HG03039 (cell line): Measurements from ENCODE around the gene SNED1.

Experiments used
- ATAC-seq: cut with Tn5 transposase; IDR thresholded peaks from one replicate; pipeline ENCODE4 v1.9.1; 2021; ENCODE audit warnings: mild to moderate bottlenecking, moderate library complexity; ENCODE audit not compliant: unreplicated experiment

Gene SNED1

GRCh38 chr2:241123816-241124536 is 125.6 kb downstream of the SNED1 start:
- no peak for ATAC-seq

DNA sequence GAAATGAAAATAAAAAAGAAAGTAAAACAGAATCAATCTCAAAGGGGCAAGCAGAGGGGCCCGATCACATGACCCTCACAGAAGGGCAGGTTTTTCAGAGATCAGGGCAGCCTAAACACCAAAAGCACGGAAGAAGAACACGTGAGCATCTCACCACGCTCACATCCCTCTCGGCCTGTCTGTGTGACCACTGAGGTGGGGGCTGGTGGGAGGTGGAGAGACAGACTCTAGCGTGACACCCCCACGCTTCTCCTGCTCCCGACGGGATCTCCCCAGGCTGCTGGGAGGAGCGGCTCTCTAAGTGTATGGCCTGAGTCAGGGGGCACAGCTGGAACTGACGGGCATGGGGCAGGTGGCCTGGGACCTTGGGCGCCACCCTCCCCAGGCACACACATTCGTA is 127.2 kb downstream of the SNED1 start:
- no peak for ATAC-seq

DNA sequence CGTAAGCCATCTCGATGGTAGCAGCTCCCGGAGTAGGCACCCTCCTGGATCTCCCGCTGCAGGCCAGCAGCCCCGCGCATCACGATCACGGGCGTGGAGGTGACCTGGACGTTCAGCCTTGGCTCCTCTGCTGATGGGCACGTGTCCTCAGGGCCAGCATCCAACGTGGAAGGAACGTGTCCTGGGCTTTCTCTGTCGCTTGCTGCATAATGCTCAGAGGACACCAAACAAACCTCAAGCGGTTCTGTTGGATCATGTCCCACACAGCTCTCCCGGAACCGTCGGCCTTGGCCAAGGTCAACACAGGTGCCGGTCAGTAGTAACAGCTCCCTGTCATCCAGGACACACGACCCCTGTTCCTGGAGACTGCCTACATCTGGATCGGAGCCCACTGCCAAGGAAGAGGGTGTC is 127.8 kb downstream of the SNED1 start:
- ATAC-seq, result no peak

- ATAC-seq, result no peak
These were observed 128.4 kb downstream of the SNED1 start for GRCh38 chr2:241126771-241127202.

DNA sequence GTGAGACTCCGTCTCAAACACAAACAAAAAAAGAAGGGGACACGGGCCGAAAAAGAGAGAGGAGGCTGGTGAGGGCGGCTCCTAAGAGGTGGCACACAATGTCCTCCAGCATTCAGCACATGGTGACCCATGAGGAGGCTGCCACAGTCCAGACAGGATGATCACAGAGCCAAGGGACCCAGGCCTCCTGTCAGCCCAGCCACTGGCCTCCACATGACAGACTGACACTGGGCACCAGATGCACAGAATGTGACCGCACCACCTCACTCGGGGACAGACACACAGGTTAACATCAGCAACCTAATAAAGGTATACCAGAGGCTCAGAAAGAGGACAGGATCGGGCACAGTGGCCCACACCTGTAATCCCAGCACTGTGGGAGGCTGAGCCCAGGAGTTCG is 129.8 kb downstream of the SNED1 start:
- no peak for ATAC-seq

DNA sequence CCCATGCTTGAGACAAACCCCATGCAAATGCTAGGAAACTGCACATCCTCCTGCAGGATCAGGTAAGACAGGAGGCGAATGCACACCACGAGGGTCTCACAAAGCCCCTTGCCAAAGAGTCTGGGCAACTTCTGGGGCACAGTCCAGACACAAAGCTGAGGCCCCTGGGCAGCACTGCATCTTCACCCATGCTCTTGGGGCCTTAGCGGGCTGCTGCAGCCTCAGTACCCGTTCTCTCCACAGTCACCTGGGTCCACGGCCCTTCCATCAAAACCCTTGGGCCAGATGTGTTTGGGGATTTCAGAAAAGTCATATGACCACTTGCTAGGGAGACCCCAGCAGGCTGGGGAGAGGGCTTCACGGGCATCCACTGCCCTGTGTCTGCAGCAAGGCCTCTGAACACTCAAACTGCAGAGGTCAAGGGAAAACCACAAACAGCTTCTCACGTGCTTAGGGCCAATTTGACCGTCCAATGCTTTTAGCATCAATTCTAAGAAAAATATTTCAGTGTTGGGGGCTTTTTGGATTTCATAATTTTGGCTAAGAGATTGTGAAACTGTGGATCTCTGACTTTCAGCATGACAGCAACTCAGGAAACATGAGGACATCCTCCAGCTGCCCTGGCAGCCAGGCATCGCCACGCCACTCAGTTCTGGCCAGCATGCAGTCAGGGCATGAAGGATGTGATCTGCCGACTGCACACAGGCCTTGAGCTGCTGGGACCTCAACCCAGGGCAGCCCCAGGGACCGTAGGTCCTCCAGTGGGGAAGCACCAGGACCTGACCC is 130.9 kb downstream of the SNED1 start:
- ATAC-seq, result no peak

DNA sequence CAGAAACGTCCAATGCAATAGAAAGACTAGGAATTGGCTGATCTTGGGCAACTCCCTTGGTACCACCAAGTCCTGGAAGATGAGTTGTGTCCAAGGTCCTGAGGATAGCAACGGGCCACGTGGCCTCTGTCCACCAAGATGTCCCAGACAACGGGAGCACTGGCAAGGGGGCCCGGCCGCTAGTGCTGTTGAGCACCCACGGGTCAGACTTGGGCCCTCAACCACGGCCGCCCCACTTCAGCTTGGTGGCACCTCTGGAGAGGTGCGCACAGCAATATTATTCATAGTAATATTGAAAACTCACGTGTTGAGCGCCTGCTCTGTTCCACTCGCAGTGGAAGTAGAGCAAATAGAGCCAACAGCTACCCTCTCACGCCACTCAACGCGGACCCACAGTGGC is 131.9 kb downstream of the SNED1 start:
- no peak for ATAC-seq

DNA sequence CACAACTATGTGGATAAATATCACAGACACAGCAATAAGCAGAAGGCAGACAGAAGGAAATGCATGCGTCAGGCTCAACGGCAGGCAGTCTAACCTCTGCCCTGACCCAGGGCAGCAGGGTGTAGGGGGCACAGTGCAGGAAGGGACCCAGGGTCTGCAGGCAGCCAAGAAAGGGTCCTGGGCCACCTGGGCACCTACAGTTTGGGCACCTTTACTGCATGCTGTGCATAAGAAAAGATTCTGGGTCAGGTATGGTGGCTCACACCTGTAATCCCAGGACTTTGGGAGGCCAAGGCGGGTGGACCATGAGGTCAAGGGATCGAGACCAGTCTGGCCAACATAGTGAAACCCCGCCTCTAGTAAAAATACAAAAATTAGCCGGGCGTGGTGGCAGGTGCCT is 133.1 kb downstream of the SNED1 start:
- ATAC-seq, result no peak

GRCh38 chr2:241132538-241133435 is 134.4 kb downstream of the SNED1 start:
- no peak for ATAC-seq

DNA sequence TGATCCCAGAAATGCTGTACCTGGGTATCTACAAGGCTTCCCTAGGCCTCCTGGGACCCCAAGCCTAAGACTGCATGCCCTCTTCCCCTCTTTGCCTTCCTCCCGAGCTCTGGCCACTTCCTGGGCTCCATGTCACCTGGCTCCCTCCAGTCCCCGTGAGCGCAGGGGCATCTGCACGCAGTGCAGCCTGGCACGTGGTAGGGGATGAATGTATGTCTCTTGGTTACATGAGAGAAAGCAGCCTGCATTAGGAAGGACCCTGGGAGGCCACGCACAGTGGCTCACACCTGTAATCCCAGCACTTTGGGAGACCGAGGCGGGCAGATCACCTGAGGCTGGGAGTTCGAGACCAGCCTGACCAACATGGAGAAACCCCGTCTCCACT is 135.0 kb downstream of the SNED1 start:
- no peak for ATAC-seq

- ATAC-seq, result no peak
These were observed 136.3 kb downstream of the SNED1 start for GRCh38 chr2:241134711-241135110.

DNA sequence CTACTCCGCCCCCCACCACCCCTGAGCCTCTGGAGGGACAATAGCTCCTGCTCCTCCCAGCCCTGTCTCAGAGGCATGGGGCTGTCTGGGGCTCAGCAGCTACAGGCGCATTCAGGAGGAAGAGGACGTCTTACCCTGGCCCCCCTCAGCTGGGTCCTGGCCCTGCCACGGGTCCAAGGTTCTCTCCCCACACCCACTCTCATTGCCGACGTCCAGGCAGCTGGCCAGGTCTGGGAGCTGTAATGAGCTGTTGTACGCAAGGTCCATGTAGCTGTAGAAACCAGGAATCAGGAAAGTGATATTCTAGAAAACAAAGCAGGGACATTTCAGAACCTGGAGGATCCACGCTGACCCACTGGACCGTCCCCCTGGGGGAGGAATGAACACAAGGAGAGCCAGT is 137.3 kb downstream of the SNED1 start:
- ATAC-seq, result no peak

GRCh38 chr2:241136191-241136590 is 137.8 kb downstream of the SNED1 start:
- ATAC-seq, result no peak

GRCh38 chr2:241136661-241137260 is 138.3 kb downstream of the SNED1 start:
- ATAC-seq, result no peak

GRCh38 chr2:241137276-241138190 is 139.1 kb downstream of the SNED1 start:
- no peak for ATAC-seq

- no peak for ATAC-seq
These were observed 140.1 kb downstream of the SNED1 start for GRCh38 chr2:241138471-241138870.

DNA sequence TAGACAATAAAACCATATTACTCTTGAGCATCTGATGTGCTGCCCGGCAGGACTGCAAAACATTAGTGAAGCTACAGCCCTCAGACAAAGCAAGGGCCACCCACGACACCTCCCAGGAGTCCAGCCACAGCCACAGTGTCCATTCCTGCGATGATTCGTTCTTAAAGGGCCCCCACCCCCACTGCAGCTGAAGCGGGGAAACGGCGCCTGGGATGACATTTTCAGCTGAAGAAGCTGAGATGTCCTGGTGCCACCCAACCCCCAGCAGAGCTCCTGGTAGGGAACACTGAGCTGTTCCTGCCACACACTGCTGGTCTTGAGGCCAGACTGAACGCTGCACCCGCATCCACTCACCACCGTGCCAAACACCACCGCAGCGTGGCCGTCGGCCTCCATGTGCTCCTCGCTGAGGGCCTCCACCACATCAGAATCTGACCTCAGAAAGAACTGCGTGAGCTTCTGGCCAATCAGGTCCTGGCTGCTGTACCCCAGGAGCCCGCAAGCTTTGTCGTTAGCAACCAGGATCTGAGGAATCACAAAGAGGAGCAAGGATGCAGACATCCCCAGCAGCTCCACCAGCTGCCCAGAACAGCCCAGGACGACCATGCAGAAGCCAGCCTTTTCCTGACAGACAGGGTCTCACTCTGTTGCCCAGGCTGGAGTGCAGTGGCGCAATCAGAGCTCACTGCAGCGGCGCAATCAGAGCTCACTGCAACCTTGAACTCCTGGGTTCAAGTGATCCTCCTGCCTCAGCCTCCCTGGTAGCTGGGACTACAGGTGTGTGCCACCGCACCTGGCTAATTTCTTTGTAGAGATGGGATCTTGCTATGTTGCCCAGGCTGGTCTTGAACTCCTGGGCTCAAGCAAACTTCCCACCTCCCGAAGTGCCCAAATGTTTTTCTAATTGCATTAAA is 141.4 kb downstream of the SNED1 start:
- no peak for ATAC-seq

GRCh38 chr2:241140445-241140840 is 142.0 kb downstream of the SNED1 start:
- ATAC-seq, result no peak

DNA sequence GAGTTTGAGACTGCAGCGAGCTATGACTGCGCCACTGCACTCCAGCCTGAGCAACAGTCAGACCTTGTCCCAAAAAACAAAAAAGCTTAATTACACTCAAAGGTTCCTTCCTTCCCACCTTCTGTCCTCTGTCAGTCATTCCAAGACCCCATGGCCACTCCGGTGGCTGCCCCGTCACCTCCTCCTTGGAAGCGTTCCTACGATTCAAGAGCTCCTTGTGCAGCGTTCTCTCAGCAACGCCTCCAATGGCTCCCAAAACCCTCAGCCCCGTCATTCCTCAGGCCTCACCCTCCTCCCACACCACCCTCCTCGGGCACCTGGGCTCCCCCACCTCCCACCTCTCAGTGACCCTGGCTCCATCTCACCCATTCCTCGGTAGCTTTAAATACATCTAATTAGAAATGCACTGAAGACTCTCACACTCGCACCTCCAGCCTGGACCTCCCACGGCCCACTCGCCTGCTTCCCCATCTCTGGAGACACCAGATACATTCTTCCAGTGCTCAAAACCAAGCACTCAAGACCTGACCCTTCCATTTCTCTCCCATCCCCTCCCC is 142.9 kb downstream of the SNED1 start:
- no peak for ATAC-seq
